Measurements from ENCODE around the gene NGDN.
"Not testable (repeated sequence)": the region's sequence is repeated elsewhere in the genome, so short reads cannot be mapped to it uniquely, and the experiment has no call there.

NGDN gene

GRCh38 chr14:23439107-23439835 lies 30.2 kb upstream of the NGDN start:
- DNase-seq (ENCODE audit: low read depth in 2 of 2): no peak

- DNase-seq (ENCODE audit: low read depth in 2 of 2): no peak
Observed at GRCh38 chr14:23441076-23441475, 28.4 kb upstream of the NGDN start.

- no peak for DNase-seq (ENCODE audit: low read depth in 2 of 2)
Observed at GRCh38 chr14:23442721-23443356, 26.7 kb upstream of the NGDN start.

- no peak for DNase-seq (ENCODE audit: low read depth in 2 of 2)
Observed at GRCh38 chr14:23443411-23443812, 26.1 kb upstream of the NGDN start.

GRCh38 chr14:23443881-23444280 lies 25.6 kb upstream of the NGDN start:
- no peak for DNase-seq (ENCODE audit: low read depth in 2 of 2)

GRCh38 chr14:23444314-23444713 lies 25.2 kb upstream of the NGDN start:
- DNase-seq (ENCODE audit: low read depth in 2 of 2): no peak

- no peak for DNase-seq (ENCODE audit: low read depth in 2 of 2)
Observed at GRCh38 chr14:23445773-23446172, 23.7 kb upstream of the NGDN start.

- DNase-seq (ENCODE audit: low read depth in 2 of 2): no peak
Observed at GRCh38 chr14:23446291-23446851, 23.1 kb upstream of the NGDN start.

- DNase-seq (ENCODE audit: low read depth in 2 of 2): no peak
Observed at GRCh38 chr14:23447361-23448350, 21.8 kb upstream of the NGDN start.

- no peak for DNase-seq (ENCODE audit: low read depth in 2 of 2)
Observed at GRCh38 chr14:23449314-23449713, 20.2 kb upstream of the NGDN start.

GRCh38 chr14:23450379-23450778 lies 19.1 kb upstream of the NGDN start:
- no peak for DNase-seq (ENCODE audit: low read depth in 2 of 2)

- no peak for DNase-seq (ENCODE audit: low read depth in 2 of 2)
Observed at GRCh38 chr14:23452237-23452636, 17.3 kb upstream of the NGDN start.

- DNase-seq (ENCODE audit: low read depth in 2 of 2): no peak
Observed at GRCh38 chr14:23454445-23454856, 15.1 kb upstream of the NGDN start.

GRCh38 chr14:23456883-23457586 lies 12.5 kb upstream of the NGDN start:
- not testable (repeated sequence) for DNase-seq (ENCODE audit: low read depth in 2 of 2)

GRCh38 chr14:23457587-23458445 lies 11.7 kb upstream of the NGDN start:
- DNase-seq (ENCODE audit: low read depth in 2 of 2): no peak

- no peak for DNase-seq (ENCODE audit: low read depth in 2 of 2)
Observed at GRCh38 chr14:23460960-23461359, 8.5 kb upstream of the NGDN start.

GRCh38 chr14:23464700-23465099 lies 4.8 kb upstream of the NGDN start:
- DNase-seq (ENCODE audit: low read depth in 2 of 2): no peak

GRCh38 chr14:23465261-23465660 lies 4.2 kb upstream of the NGDN start:
- no peak for DNase-seq (ENCODE audit: low read depth in 2 of 2)

GRCh38 chr14:23468704-23469126 lies 788 bp upstream of the NGDN start:
- no peak for DNase-seq (ENCODE audit: low read depth in 2 of 2)

- no peak for DNase-seq (ENCODE audit: low read depth in 2 of 2)
Observed at GRCh38 chr14:23469906-23470403, 452 bp downstream of the NGDN start.

All from fibroblast of skin of left biceps (primary cell).